ENCODE data around the gene DHX32. TPM values are rescaled to one million over a fixed set of nuclear protein-coding genes. Genes with fewer than 3 reads are reported as not detected.
"Not testable (repeated sequence)": the region's sequence is repeated elsewhere in the genome, so short reads cannot be mapped to it uniquely, and the experiment has no call there.

DHX32 gene
- total RNA-seq, 1 experiment from 2014 or later: 29.1 TPM

DNA sequence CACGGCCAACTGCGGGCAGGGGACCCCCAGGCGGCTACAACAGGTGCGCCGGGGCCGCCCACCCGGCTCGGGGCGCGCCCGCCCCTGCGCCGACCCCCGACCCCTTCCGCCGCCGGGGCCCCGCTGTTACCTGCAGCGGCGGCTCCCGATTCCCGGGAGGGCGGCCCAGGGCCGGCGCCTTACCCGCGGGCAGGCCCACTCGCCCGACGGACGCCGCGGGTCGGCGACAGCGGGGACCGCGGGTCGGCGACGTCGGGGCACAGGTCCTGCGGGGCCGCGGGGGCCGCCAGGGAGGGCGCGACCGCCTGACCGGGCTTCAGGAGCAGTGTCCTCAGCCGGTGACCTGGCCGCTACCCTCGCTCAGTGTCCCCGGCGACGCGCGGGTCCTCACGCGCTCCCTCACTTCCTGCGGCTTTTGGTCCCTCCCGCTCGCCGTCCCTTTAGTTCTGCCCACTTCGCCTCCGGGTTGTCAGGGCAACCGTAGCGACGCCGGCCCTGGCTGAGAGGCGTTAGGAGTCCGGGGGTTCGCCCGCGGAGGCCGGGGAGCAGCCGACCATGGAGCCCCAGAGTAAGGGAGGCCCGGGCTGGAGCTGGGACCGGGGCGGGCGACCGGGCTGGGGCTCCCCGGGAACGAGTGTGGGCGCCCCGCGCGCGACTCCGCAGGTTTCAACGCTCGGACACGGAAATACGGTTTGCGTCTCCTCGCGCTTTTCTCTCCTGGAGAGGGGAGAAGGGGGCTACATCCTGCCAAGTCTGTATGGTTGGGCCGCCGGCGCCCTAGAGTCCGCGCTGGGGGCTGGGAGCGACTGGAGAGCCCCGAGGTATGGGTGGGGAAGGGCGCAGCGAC is 15.2 kb upstream of the DHX32 start, which contains the start of gene FANK1:
Gene FANK1, plus strand, starts transcription at position 477 of the 847 bp plus-strand sequence. Its CDS starts 79 bp downstream, at position 556.
- peak; percentile 86 for DNase-seq (ENCODE audit: low spot score)

DNA sequence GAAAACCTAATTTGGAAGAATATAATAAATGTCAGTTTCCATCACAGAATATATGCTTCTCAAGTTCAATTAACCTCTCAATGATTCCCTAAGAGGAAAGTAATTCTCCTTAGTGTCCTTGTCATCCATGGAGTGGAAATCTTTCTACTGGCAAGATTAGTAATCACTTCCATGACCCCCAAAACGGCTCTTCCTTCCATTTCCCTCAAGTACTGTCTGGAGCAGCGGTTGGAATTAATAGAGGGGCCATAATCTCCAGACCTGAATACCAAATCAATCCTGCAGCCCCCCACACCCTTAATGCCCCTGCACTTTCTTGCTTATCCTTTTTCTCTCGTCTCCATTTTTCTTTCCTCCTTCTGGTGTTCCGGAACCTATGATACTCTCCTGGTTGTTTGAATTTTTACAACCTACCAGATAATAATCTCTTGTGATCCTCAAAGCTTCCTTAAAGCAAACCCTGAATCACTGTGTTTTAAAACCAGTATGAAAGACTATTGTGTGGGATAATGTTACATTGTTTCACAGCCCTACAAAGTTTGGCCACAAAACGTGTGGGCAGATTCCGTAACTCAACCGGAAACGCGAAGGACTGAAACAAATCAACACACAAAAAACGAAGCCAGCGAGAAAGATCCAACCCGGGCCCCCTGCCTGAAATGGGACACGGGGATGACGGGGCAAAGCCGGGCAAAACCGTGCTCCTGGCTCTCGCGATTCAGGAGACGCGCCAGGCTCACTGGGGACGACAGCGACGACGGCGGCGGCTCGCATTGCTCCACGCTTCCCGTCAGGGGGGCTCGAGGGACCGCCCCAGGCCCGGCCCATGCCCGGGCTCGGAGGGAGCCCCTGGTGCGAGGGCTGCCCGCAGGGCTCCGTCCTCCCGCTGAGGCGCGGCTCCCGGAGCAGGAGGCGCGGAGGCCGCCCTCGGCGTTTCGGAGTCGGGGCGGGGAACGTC is 14.3 kb upstream of the DHX32 start:
- DNase-seq (ENCODE audit: low spot score): peak; percentile 60

DNA sequence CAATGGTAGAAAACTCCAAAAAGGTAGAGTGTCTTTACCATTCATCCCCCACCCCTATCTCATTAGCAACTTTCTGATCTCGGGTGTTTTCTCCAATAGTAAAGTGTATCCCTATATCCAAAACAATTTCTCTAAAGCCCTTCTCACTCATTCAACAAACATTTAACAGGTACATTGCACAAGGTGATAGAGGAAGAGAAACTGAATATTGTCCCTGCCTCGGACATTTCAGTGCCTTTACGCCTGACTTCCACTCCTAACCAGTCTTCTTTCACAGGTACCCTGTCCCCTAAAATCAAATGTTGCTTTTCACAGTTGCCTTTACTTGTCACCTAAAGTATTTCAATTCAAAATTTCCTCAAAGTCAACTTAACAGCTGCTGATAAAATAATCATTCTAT is 13.1 kb upstream of the DHX32 start:
- DNase-seq (ENCODE audit: low spot score): peak; percentile 53

DNA sequence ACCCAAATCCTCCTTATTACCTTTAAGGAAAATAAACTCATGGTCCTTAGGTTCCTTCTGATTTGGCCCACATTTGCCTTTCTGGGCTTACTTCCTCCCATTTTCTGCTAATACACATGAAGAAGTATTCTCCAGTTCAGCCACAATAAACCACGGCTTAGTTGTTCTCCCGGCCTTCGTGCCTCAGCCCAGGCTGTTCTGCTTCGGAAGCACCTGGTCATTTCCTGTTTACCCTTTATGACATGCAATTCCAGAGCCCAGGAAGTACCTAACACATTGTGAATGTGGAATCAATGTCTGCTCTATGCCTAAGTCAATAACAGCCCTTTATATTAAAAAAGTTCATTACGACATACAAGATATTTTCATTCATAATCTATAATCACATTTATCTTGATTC is 11.3 kb upstream of the DHX32 start:
- DNase-seq (ENCODE audit: low spot score): peak; percentile 59

DNA sequence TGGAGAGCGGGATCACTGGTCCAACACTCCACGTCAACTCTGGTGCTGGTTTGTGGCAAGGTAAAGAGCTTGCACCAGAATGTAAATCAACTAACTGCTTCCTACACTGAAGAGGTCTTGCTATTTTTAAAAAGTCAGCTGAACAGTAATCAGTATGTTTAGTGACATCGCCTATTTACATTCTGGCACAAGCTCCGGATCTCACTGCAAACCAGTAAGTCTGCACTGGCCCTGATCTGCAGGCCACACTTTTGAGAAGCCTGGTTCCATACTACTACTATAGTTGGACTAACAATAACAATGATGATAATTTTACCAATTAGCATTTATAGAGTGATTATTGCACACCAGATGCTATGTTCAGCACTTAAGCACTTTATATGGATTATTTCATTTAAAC is 8.3 kb upstream of the DHX32 start:
- DNase-seq (ENCODE audit: low spot score): not testable (repeated sequence)

DNA sequence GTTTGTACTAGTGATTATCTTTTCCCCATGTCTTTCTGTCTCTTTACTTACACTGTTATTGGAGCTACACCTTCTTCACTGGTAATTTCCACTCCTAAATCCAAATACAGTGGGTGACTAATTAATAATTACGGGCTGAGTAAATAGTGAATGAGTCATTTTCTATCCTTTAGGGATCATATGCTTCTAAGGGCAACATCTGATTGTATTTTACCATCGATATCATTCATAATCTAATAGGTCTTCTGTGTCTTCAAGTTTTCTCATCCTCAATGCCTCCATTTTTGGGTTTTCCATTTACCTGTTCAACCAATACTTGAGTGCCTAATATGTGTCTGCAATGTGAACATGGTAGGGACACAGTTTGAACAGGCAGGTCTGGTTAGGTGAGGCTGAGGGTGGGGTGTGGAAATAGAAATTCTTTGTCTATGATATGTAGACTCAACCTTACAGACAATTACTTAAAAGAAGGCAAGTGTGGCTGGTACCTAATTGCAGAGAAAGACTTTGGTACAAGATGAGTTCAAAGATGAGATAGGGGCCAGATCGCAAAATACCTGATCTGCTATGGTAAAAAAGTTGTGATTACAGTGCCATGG is 5.9 kb upstream of the DHX32 start:
- peak; percentile 66 for DNase-seq (ENCODE audit: low spot score)

DNA sequence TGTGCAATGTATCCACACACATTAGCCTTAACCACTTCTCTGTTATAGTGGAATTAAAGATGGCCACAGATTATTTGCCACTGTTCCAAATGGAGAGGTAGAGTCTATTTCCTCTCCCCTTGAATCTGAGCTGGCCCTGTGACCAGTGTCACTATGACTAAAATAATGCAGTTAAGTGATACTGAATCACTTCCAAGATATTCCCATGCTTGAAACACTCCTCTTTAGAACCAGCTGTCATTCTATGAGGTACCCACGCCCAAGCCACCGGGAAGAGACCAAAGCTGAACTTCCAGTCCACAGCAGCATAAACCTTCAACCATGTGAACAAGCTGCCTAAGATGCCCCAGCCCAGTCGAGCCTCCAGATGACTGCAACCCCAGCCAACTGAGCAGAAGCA is 2.1 kb upstream of the DHX32 start:
- no peak for DNase-seq (ENCODE audit: low spot score)

DNA sequence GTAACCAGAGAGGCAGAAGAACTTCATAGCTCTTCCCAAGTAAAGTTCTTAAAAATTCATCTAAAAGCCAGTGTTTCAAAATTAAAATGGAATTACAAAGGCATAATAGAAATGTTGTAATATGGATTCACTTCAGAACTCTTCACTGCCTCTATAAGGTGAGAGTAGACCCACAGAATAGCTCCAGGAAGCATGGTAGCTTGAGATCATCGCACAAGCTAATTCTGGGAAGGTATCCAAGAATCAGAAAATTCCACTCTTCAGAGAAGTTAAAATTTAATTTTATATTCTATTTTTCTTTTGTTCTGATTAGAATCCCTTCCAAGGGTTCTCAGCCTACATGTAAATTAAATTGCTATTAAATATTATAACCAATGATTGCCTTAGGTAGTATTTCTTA is 1.5 kb upstream of the DHX32 start:
- no peak for DNase-seq (ENCODE audit: low spot score)

DNA sequence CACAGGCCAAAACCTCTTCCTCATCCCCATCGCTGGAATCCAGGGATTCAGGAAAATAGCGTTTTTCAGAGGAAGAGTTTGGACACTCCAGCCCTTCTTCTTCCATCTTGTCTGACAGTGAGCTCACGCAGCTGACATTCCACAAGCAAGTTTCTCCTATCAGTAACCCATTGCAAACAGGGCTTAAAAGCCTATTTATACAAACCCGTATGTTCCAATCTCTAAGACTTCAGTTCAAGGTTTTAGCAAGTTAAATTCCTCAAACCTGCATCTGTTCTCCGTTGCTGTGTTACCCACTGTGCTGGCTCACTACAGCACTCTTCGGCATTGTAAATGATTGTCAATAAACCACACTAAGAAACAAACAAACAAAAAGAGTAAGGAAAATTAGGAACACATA is 373 bp downstream of the DHX32 start:
- DNase-seq (ENCODE audit: low spot score): no peak

DNA sequence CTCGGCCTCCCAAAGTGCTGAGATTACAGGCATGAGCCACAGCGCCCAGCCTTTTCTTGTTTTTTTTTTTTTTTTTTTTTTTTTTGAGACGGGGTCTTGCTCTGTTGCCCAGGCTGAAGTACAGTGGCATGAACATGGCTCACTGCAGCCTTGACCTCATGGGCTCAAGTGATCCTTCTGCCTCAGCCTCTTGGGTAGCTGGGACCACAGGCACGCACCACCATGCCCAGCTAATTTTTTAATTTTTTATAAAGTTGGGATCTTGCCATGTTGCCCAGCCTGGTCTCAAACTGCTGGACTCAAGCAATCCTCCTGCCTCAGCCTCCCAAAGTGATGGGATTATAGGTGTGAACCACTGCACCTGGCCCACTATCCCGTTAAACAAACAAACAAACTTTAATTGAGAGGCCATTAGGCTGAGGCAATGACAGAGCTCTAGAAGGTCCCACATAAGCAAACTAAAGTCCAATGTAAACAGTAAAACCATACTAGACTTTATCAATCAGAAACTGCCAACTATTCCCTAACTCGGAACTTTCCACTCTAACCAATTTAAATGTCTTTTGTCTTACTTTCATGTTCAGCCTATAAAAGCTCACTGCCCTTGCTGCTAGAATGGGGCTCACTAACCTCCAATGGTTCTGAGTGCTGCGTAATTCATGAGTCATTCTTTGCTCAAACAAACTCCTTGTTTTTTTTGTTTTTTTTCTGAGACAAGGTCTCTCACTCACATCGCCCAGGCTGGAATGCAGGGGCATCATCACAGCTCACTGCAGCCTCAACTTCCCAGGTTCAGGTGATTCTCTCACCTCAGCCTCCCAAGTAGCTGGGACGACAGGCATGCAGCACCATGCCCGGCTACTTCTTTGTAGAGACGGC is 1.9 kb downstream of the DHX32 start:
- DNase-seq (ENCODE audit: low spot score): peak; percentile 80

DNA sequence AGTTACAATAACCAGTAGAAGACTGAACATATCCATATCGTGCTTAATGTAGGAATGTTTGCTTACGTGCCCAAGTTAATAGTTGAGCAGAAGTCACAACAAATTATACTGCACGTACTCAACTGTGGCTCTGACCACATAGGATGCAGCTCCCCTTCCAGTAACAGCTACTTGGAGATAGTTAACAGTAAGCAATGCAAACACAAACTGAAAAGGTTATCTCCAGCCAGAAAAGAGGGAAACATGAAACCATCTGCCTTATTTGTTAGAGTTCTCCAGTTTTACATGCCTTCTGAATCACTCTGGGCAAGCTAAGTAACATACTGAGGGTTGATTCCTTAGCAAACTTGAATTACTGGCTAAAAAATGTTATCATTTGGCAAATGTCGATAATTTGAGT is 9.8 kb downstream of the DHX32 start:
- no peak for DNase-seq (ENCODE audit: low spot score)

DNA sequence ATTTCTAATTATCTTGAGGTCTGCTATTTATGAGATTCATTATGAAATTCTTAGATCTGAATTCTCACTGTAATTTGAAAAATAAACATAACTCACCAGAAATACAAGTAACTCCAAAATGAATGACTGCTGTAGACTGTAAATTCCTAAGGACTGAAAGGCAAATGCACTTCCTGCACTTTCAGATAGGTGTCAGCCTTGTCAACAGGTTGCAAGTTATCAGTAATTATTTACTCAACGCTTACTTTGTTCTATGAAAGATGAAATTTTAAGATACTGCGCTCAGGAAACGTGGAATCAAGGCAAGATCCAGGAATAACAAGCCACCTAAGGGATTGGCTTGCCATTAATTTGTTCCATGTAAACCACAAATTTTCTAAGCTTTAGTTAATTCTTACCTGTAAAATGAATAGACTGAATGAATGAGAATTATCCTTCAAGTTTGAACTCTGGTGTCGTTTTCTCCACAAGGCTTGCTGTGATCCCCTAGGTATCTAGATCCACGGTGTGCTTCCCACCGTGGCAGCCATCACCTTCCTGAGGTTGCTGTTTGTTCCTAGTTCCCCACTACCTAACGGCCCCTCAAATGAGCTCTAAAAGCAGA is 12.6 kb downstream of the DHX32 start:
- peak; percentile 78 for DNase-seq (ENCODE audit: low spot score)

DNA sequence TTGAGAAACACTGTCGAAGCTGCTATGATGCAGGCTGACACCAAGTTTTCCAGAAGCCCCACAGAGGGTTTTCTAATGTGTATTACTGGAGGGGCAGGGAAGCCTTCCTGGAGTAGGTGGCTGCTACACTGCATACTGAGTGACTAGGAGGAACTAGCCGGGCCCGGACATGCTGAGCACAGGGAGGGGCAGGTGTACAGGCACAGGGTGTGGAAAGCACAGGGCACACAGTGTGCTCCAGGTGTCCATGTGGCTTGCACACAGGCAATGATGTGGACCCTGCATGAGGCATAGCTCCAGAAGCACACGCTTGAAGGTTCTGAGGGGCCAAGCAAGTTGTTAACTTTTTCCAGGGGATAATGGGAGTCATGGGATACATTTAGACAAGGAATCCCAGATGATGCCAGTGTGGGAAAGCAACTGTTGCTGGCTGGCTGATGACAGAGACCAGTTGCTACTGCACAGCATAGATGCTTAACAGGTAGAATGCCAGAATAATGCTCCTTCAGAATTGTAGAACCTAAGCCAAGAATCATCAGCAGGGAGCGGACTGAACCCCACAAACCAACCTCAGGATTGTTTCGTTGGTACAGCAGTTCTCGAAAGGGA is 14.6 kb downstream of the DHX32 start:
- no peak for DNase-seq (ENCODE audit: low spot score)

DNA sequence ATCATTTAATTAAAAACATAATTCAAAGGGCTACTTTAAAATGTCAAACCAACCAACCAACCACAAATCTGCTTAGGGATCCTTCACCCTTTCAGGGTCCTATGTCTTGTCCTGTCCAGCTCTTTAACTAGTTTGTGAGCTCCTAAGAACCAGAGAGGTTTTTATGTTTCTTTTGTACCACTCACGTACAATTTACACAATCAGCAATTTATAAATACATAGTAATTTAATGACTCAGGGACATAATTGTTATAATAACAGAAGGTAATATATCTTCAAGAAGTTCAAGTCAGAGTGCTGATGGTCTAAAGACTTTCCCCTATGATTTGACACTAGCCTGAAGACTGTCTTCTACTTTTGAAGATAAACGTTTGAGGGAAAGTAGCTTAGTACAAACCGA is 16.0 kb downstream of the DHX32 start:
- DNase-seq (ENCODE audit: low spot score): no peak

DNA sequence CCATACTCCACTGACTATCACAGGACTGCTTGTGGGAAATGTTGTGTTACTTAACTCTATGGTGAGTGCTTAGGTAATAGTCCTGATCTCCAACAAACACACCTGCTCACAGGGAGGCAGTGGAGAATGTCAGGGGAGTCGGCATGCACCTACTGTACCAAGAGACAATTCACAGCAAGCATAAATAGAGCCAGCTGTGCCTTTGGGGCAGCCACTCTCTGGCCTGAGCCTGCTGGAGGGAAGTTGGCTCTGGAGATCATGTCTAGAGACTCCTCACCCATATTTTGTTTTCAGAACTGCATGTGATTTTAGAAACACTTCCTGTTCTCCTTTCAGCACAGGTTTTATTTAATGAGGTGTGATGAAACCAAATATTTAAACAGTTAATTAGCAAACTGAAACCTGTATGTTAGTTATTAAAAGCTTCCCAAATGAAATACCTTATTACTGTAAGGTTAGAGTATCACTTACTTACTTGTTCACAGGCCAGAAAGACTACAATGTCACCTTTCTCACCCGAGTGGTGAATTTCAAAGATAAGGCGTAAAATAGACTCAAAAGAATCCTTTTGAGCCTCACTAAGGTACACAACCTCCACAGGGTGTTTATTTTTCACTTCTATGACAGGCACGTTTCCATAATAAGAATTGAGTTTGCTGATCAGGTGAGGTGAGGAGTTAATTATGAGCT is 21.8 kb downstream of the DHX32 start:
- DNase-seq (ENCODE audit: low spot score): no peak

DNA sequence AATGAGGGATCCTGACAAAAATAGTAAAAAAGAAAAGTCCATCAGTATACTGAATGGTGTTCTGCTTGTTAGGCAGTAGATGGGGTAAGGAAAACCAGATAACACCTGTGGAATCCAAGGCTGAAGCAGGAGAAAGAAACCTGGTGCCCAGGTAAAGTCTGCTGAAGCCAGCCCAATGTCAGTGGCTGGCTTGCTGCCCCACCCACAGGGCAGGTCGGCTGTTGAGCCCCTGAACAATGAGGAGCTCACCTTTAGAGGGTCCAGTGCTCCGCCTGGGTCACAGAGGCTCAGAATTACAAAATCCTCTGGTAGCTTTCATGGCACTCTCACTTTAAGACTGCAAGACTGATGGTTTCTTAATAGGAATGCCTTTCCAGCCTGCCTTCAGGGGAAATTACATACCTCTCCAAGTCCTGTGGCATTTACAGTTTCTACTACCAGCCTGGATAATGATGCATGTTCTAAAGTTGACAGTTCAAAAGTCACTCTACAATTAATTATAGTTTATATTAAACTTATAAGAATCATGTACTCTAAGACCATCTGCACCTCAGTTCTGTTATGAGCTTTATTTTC is 23.8 kb downstream of the DHX32 start:
- no peak for DNase-seq (ENCODE audit: low spot score)

DNA sequence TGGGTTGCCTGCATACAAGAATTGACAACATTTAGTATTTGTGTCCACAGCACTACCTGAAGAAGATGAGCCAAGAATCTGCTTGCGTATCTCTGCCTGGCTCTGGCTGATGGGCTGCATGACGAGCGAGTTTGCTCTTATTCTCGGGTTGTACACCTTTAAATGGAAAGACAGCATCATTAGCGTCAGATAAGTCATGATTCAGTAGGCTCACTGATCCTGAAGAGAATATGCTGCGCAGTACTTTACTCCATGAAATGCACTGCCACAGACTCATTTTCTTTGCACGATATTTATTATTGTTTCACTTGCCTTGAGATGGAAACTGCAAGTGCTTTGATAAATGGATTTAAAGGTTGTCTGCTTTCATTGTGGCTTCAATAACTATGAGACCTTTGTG is 28.6 kb downstream of the DHX32 start:
- DNase-seq (ENCODE audit: low spot score): no peak

DNA sequence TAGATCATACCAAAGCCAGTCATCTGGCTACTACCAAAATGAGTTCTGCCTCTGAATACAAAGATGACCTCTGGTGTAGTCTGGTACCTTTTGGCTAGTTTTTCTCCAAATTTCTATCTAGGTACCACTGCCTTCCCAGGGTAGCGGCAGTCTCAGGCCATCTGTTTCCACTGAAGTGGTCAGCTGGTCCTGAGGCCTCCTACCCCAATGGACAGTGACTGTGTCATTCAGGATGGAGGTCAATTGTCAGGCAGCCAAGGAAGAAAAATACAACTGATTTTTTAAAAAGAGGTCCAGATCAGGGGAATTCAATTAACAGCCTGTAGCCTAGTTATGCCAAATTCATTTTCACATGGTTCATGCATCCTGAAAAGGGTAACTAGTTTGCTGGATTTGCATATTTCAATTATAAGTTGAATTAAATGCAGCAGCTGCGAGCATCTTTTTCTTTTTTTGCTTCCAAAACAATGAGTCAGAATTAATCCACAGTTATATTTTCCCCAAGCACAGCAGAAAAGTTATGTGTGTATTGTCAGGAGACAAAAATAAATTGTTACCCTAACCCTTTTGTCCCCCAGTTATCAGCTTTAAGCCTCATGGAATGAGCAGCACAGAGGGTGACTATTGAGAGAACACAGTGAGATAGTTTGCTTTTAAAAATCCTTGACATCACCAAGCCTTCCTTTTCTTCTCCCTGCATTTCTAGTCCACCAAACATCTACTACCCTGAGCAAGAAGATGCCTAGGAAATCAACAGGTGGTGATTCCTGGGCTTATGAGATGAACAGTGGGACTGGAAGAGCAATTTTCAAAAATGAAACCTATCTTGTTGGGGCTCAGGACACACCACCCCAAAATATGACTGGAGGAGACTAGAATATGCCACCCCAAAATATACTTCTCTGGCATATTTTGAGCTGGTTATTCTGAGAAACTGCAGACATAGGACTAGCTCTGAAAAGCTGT is 30.0 kb downstream of the DHX32 start:
- DNase-seq (ENCODE audit: low spot score): no peak

All from HT-29 (cell line).